ENCODE measurements around the gene HNRNPM.

GRCh38 chr19:8531470-8531869 is 86.7 kb downstream of the HNRNPM start:
- TF ChIP-seq CTCF (IDR thresholded peaks at IDR 0.05 in 4 of 5, conservative IDR thresholded peaks at IDR 0.05 in 1 of 5): no peak
- TF ChIP-seq POLR2A (IDR thresholded peaks at IDR 0.05): no peak
